Mammary microvascular endothelial cell (primary cell): ENCODE results near the gene SOWAHC. TPM values are rescaled to one million over a fixed set of nuclear protein-coding genes. Genes with fewer than 3 reads are reported as not detected.

ENCODE experiments used
- total RNA-seq: library from RNA; depleted of rRNA; stranded (reverse); fragments of >200 nt; gene quantifications from 2 replicates; pipeline ENCODE4 v1.2.3, GENCODE V29; 2015

The SOWAHC gene, protein sequence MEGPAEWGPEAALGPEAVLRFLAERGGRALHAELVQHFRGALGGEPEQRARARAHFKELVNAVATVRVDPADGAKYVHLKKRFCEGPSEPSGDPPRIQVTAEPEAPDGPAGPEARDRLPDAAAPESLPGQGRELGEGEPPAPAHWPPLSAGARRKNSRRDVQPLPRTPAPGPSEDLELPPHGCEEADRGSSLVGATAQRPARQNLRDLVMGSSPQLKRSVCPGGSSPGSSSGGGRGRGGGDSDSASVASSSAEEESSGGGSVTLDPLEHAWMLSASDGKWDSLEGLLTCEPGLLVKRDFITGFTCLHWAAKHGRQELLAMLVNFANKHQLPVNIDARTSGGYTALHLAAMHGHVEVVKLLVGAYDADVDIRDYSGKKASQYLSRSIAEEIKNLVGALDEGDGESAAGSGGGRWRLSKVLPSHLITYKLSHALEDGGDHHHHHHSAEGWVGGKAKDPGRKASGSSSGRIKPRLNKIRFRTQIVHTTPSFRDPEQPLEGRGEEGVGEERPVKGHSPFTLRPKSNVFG
- total RNA-seq: 3.6 and 5.3 TPM in 2 replicates

DNA sequence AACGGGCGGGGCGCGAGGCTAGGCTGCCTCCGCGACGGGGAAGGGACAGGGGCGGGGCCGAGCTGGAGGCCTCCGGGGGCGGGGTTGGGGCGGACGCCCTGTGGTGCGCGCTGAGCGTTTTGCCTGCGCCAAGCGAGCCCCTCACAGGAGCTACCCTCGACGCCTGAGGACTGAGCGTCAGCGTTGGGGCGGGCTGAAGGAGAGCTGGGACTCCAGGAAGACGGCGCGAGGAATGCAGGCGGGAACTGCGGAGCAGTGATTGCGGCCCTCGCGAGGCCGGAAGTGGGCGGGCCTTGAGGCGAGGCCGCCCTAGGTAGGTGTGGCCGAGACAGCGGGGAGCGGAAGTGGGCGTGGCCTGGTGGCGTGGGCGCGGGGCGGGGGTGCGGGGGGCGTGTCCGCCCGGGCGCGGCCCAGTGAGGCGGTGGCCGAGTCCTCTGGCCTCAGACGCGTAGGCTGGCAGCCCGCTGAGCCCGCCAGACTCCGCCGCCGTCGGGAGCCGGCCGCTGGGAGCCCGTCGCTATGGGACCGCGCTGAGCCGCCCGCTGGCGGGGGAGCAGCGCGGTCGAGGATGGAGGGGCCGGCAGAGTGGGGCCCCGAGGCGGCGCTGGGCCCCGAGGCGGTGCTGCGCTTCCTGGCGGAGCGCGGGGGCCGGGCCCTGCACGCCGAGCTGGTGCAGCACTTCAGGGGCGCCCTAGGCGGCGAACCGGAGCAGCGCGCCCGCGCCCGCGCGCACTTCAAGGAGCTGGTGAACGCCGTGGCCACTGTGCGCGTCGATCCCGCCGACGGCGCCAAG lies at the start of gene SOWAHC, which contains the start of gene SEPTIN10:
SOWAHC (plus strand) TSS at position 443 of the 793 bp plus-strand sequence; CDS start at position 569, 126 bp downstream.
SEPTIN10 (minus strand) TSS at position 45 of the 793 bp plus-strand sequence. CDS start 139 bp downstream, outside the sequence.

Other genes with a start within 250 kb of the SOWAHC start
- 82.5 and 99.0 TPM in 2 replicates for gene SEPTIN10, start 398 bp upstream of the SOWAHC start, total RNA-seq
- gene RGPD5, start 179.9 kb downstream of the SOWAHC start, total RNA-seq: 6.5 and 7.0 TPM in 2 replicates